HFF-Myc (cell line): Measurements from ENCODE around the gene LRRC47.

ENCODE experiments used
- DNase-seq: peaks from one replicate; pipeline ENCODE4 v3.0.0-alpha.2; 2011; ENCODE audit warnings: low read depth; ENCODE audit errors: extremely low read depth
- H3K4me3 ChIP-seq: replicated peaks from 2 replicates; pipeline ENCODE4 v1.5.1; 2011; ENCODE audit warnings: low read depth, mild to moderate bottlenecking, control low read depth, low read length
- TF ChIP-seq, protein P1 (sequence below): IDR thresholded peaks from 2 replicates; pipeline ENCODE4 v1.5.1; 2012; ENCODE audit warnings: mild to moderate bottlenecking, low read depth, low read length, control low read depth; ENCODE audit errors: missing control alignments

The LRRC47 gene

GRCh38 chr1:3796215-3797061, at the start of gene LRRC47:
LRRC47 (minus strand) TSS chr1:3796498; CDS start chr1:3796476, 22 bp downstream.
- DNase-seq: peak; percentile 59
- H3K4me3 ChIP-seq: peak within 1 kb of the TSS; percentile 53
- TF ChIP-seq, protein P1, sequence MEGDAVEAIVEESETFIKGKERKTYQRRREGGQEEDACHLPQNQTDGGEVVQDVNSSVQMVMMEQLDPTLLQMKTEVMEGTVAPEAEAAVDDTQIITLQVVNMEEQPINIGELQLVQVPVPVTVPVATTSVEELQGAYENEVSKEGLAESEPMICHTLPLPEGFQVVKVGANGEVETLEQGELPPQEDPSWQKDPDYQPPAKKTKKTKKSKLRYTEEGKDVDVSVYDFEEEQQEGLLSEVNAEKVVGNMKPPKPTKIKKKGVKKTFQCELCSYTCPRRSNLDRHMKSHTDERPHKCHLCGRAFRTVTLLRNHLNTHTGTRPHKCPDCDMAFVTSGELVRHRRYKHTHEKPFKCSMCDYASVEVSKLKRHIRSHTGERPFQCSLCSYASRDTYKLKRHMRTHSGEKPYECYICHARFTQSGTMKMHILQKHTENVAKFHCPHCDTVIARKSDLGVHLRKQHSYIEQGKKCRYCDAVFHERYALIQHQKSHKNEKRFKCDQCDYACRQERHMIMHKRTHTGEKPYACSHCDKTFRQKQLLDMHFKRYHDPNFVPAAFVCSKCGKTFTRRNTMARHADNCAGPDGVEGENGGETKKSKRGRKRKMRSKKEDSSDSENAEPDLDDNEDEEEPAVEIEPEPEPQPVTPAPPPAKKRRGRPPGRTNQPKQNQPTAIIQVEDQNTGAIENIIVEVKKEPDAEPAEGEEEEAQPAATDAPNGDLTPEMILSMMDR: no peak

DNA sequence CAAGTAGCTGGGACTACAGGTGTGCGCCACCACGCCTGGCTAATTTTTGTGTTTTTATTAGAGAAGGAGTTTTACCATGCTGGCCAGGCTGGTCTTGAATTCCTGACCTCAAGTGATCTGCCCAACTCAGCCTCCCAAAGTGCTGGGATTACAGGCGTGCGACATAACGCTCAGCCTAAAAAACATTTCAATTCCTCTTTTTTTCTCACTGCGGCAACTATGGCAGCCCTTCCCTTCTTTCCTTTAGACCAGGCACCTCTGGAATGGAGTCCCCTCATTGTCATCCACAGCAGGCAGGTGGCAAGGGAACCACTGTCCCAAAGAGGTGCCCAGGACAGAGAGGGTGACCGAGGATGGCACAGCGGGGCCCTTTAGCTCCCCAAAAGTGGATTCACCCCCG, 46.6 kb upstream of the LRRC47 start:
- DNase-seq: no peak
- H3K4me3 ChIP-seq: no peak overlapping the region
- TF ChIP-seq, protein P1: no peak

DNA sequence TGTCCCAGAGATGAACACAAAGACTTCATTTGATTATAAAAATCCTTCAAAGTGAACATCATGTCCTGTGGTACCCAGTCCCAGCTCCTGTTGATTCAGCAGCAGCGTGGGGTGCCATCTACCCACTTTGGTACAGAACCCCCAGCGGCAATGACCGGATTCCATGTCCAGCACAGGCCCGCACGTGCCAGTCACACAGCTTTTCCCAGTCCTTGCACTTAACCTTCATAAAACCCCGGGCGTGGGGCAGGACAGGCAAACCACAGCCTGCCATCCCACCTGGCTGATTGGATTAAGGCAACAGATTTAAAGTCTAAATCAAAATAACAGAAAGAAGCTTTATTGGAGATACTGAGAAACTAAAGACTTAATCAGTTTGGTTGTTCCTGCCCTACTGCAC, 45.2 kb upstream of the LRRC47 start:
- TF ChIP-seq, protein P1: no peak
- DNase-seq: no peak
- H3K4me3 ChIP-seq: no peak overlapping the region

DNA sequence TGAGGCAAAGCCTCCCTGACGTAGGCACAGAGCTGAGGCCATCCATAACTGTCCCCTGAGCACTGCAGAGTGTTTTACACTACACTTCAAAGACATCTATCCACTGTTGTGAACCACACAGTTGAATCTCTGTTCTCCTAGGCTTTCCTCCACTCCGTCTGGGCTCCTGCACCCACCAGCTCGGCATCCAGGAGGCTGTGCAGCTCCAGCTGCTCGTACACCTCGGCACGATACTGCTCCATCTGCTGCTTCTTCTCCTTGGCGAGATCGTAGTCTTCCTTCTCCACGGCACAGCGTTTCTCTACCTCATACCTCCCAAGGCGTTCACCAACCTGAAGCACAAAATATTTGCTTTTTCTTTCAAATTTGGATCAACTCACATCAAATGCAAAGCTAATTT, 42.5 kb upstream of the LRRC47 start:
- no peak overlapping the region for H3K4me3 ChIP-seq
- DNase-seq: no peak
- TF ChIP-seq, protein P1: no peak

DNA sequence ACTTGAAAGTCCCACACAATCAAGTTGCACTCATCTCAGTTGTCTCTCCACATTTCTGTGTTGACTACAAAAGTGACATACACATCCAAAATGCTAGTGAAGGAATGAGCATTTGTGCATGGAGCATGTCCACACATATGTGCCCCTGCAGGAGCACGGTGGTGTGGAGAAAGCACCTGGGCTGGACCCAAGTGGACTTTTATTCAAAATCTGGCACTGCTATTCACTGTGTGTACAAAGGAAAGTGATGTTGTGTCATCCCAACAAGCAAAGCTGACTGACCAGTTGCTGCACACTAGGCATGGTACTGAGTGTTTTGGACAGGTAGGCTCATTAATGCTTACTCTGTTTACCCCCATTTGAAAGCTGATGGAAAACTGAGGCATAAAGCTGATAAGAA, 41.4 kb upstream of the LRRC47 start:
- TF ChIP-seq, protein P1: no peak
- H3K4me3 ChIP-seq: no peak overlapping the region
- DNase-seq: no peak

- H3K4me3 ChIP-seq: no peak overlapping the region
- DNase-seq: no peak
- TF ChIP-seq, protein P1: no peak
Measured at GRCh38 chr1:3837200-3837599, 40.9 kb upstream of the LRRC47 start.

GRCh38 chr1:3836421-3836820, 40.1 kb upstream of the LRRC47 start:
- no peak for DNase-seq
- no peak overlapping the region for H3K4me3 ChIP-seq
- TF ChIP-seq, protein P1: no peak
